HepG2 (cell line): ENCODE results near the gene WDR81. TPM values are rescaled to one million over a fixed set of nuclear protein-coding genes. Genes with fewer than 3 reads are reported as not detected.

Experiments used
- ADNP ChIP-seq: sonication (generic); formaldehyde crosslinking; IDR thresholded peaks from 2 replicates; pipeline ENCODE4 v1.4.0; 2020; ENCODE audit warnings: missing genetic modification reagents
- ARNT2 ChIP-seq: sonication (generic); formaldehyde crosslinking; IDR thresholded peaks from 2 replicates; pipeline ENCODE4 v1.8.0; 2022; ENCODE audit warnings: mild to moderate bottlenecking, low read depth, missing genetic modification reagents, moderate library complexity
- ATAD3A ChIP-seq: sonication (generic); formaldehyde crosslinking; IDR thresholded peaks from 2 replicates; pipeline ENCODE4 v1.4.0; 2020; ENCODE audit warnings: missing genetic modification reagents
- ATF1 ChIP-seq: IDR thresholded peaks from 2 replicates; pipeline ENCODE4 v1.6.1; 2016; ENCODE audit warnings: mild to moderate bottlenecking, control low read depth
- BCLAF1 ChIP-seq: fragments of 450-650 bp; IDR thresholded peaks from 2 replicates; pipeline ENCODE4 v1.6.1; 2017; ENCODE audit warnings: mild to moderate bottlenecking
- BORCS8-MEF2B ChIP-seq: sonication (generic); formaldehyde crosslinking; IDR thresholded peaks from 2 replicates; pipeline ENCODE4 v1.8.0; 2022; ENCODE audit warnings: mild to moderate bottlenecking, missing genetic modification reagents
- CHCHD3 ChIP-seq: sonication (generic); formaldehyde crosslinking; IDR thresholded peaks from 2 replicates; pipeline ENCODE4 v1.8.0; 2022; ENCODE audit warnings: mild to moderate bottlenecking, missing genetic modification reagents, moderate library complexity
- DMAP1 ChIP-seq: IDR thresholded peaks from 2 replicates; pipeline ENCODE4 v1.6.1; 2016
- ESRRA ChIP-seq: sonication (generic); formaldehyde crosslinking; IDR thresholded peaks from 2 replicates; pipeline ENCODE4 v1.5.1; 2020; ENCODE audit warnings: mild to moderate bottlenecking, low read depth, missing genetic modification reagents
- HIVEP1 ChIP-seq: sonication (generic); formaldehyde crosslinking; IDR thresholded peaks from 2 replicates; pipeline ENCODE4 v1.4.0; 2020; ENCODE audit warnings: mild to moderate bottlenecking, missing genetic modification reagents
- HMGXB3 ChIP-seq: sonication (generic); formaldehyde crosslinking; IDR thresholded peaks from 2 replicates; pipeline ENCODE4 v1.4.0; 2020; ENCODE audit warnings: missing genetic modification reagents, borderline replicate concordance
- KLF12 ChIP-seq: sonication (generic); formaldehyde crosslinking; IDR thresholded peaks from 2 replicates; pipeline ENCODE4 v1.4.0; 2020; ENCODE audit warnings: missing genetic modification reagents, borderline replicate concordance
- MAF1 ChIP-seq: sonication (generic); formaldehyde crosslinking; IDR thresholded peaks from 2 replicates; pipeline ENCODE4 v1.5.0; 2020; ENCODE audit warnings: missing genetic modification reagents, borderline replicate concordance
- NR2F1 ChIP-seq, 2 experiments: fragments of 450-650 bp in 1 of 2; formaldehyde crosslinking in 1 of 2; IDR thresholded peaks; 2 replicates each; pipeline versions ENCODE4 v1.5.0 to v1.6.1; 2016 to 2020; ENCODE audit warnings: mild to moderate bottlenecking in 1 of 2, missing compliant biosample characterization in 1 of 2, missing genetic modification reagents in 1 of 2, moderate library complexity in 1 of 2
- RBFOX2 ChIP-seq: fragments of 200-400 bp; formaldehyde crosslinking; IDR thresholded peaks from 2 replicates; pipeline ENCODE4 v1.6.1; 2017; ENCODE audit warnings: low read depth, mild to moderate bottlenecking, low read length
- SCMH1 ChIP-seq: sonication (generic); formaldehyde crosslinking; IDR thresholded peaks from 2 replicates; pipeline ENCODE4 v1.9.0; 2021; ENCODE audit warnings: missing genetic modification reagents, mild to moderate bottlenecking, borderline replicate concordance
- SP140L ChIP-seq: sonication (generic); formaldehyde crosslinking; IDR thresholded peaks from 2 replicates; pipeline ENCODE4 v1.4.0; 2020; ENCODE audit warnings: missing genetic modification reagents, borderline replicate concordance
- SYNCRIP ChIP-seq: fragments of 200-400 bp; formaldehyde crosslinking; IDR thresholded peaks from 2 replicates; pipeline ENCODE4 v1.6.1; 2018; ENCODE audit warnings: mild to moderate bottlenecking, low read depth, low read length; ENCODE audit not compliant: insufficient read depth
- TGIF2 ChIP-seq: IDR thresholded peaks from 2 replicates; pipeline ENCODE4 v1.6.1; 2016; ENCODE audit warnings: control low read depth, missing compliant biosample characterization
- THAP11 ChIP-seq: IDR thresholded peaks from 2 replicates; pipeline ENCODE4 v1.6.1; 2016; ENCODE audit warnings: missing biosample characterization, missing genetic modification reagents
- TOPORS ChIP-seq: sonication (generic); formaldehyde crosslinking; IDR thresholded peaks from 2 replicates; pipeline ENCODE4 v1.8.0; 2023; ENCODE audit warnings: mild to moderate bottlenecking, missing genetic modification reagents
- ZFX ChIP-seq: sonication (generic); formaldehyde crosslinking; IDR thresholded peaks from 2 replicates; pipeline ENCODE4 v1.4.0; 2020; ENCODE audit warnings: mild to moderate bottlenecking, low read depth, missing genetic modification reagents, moderate library complexity
- ZKSCAN1 ChIP-seq: fragments of 150-350 bp; IDR thresholded peaks from 2 replicates; pipeline ENCODE4 v1.6.1; 2014; ENCODE audit warnings: low read length
- ZNF883 ChIP-seq: sonication (generic); formaldehyde crosslinking; IDR thresholded peaks from 2 replicates; pipeline ENCODE4 v1.5.1; 2020; ENCODE audit warnings: mild to moderate bottlenecking, missing genetic modification reagents; ENCODE audit errors: not compliant biosample characterization
- polyA plus RNA-seq, 8 experiments: library from polyadenylated mRNA; depleted of rRNA in 3 of 8; stranded (reverse) in 7 of 8; unstranded in 1 of 8; fragments of >200 nt; fragmentation: Illumina TruSeq in 4 of 8; extraction: Trizol in 4 of 8; gene quantifications; 2 replicates each; pipeline versions ENCODE4 v1.2.1 to v1.2.3, GENCODE V29; 2011 to 2016; ENCODE audit warnings: low read depth in 4 of 8, missing spikeins in 1 of 8, mixed read lengths in 1 of 8; ENCODE audit not compliant: insufficient read depth in 1 of 8
- total RNA-seq, 5 experiments: library from RNA; depleted of rRNA; stranded (reverse); fragments of >200 nt; fragmentation: Illumina TruSeq; extraction: Trizol; gene quantifications; 2 replicates each; pipeline ENCODE4 v1.2.3, GENCODE V29; 2016; ENCODE audit warnings: low read depth in 1 of 5

The WDR81 gene
- total and polyA plus RNA-seq, 2 of the 13 experiments (the other 11 are each of a cell fraction or from before 2014, with no cell fraction given), result 9.1 to 16.7 TPM

GRCh38 chr17:1709971-1710806 is 14.3 kb upstream of the WDR81 start, which contains the start of gene TLCD2 (continued):
- TF ChIP-seq ADNP (CRISPR knock-in tag), result no peak
- no peak for TF ChIP-seq CHCHD3 (CRISPR knock-in tag)
- no peak for TF ChIP-seq SYNCRIP
- TF ChIP-seq KLF12 (CRISPR knock-in tag), result peak; percentile 77; the same call in 1 of the 2 replicates
- TF ChIP-seq SCMH1 (CRISPR knock-in tag), result no peak
- TF ChIP-seq HIVEP1 (CRISPR knock-in tag), result 0 out of 2 replicates have a peak, but pooled peaks have one; percentile 26
- TF ChIP-seq NR2F1 (CRISPR knock-in tag; IDR thresholded peaks at IDR 0.05), result peak; percentile 37 to 56; a peak in 1 of 4 replicates
- TF ChIP-seq HMGXB3 (CRISPR knock-in tag), result no peak
- TF ChIP-seq ATF1, result no peak
- TF ChIP-seq ZKSCAN1, result no peak
- TF ChIP-seq SP140L (CRISPR knock-in tag), result no peak
- TF ChIP-seq THAP11 (CRISPR knock-in tag), result peak; percentile 33; the same call in 1 of the 2 replicates
- no peak for TF ChIP-seq TOPORS (CRISPR knock-in tag)
- no peak for TF ChIP-seq ZNF883 (CRISPR knock-in tag)
- peak; percentile 25; the same call in 1 of the 2 replicates for TF ChIP-seq ESRRA
- no peak for TF ChIP-seq TGIF2 (CRISPR knock-in tag)
- TF ChIP-seq ATAD3A (CRISPR knock-in tag), result no peak
- TF ChIP-seq RBFOX2, result peak; percentile 81
- peak; percentile 26; the same call in 1 of the 2 replicates for TF ChIP-seq ZFX
- TF ChIP-seq BCLAF1, result no peak
- TF ChIP-seq DMAP1 (CRISPR knock-in tag), result no peak
- 0 out of 2 replicates have a peak, but pooled peaks have one; percentile 38 for TF ChIP-seq MAF1
- 0 out of 2 replicates have a peak, but pooled peaks have one; percentile 28 for TF ChIP-seq BORCS8-MEF2B
- peak; percentile 79; the same call in 1 of the 2 replicates for TF ChIP-seq ARNT2
